ENCODE data around the gene PAX6.
A peak's percentile ranks its signal among the peaks of the same experiment; 100 is the strongest.

Gene PAX6

GRCh38 chr11:31810779-31811647 is at the start of gene PAX6:
Gene PAX6, minus strand, starts transcription at chr11:31811322. Its CDS starts 4,911 bp downstream, at chr11:31806411.
- peak in 1 of 3 donors; percentile 28 for DNase-seq (ENCODE audit: low read depth in 3 of 3)

- DNase-seq (ENCODE audit: low read depth in 3 of 3): no peak
Measured at GRCh38 chr11:31860391-31860790, 49.3 kb upstream of the PAX6 start.

GRCh38 chr11:31856248-31856647 is 45.1 kb upstream of the PAX6 start:
- no peak for DNase-seq (ENCODE audit: low read depth in 3 of 3)

- no peak for DNase-seq (ENCODE audit: low read depth in 3 of 3)
Measured at GRCh38 chr11:31855466-31855865, 44.3 kb upstream of the PAX6 start.

GRCh38 chr11:31850365-31850764 is 39.2 kb upstream of the PAX6 start:
- DNase-seq (ENCODE audit: low read depth in 3 of 3): no peak

- no peak for DNase-seq (ENCODE audit: low read depth in 3 of 3)
Measured at GRCh38 chr11:31847761-31848160, 36.6 kb upstream of the PAX6 start.

GRCh38 chr11:31845331-31845730 is 34.2 kb upstream of the PAX6 start:
- DNase-seq (ENCODE audit: low read depth in 3 of 3): no peak

- DNase-seq (ENCODE audit: low read depth in 3 of 3): no peak
Measured at GRCh38 chr11:31844351-31844750, 33.2 kb upstream of the PAX6 start.

GRCh38 chr11:31841435-31841834 is 30.3 kb upstream of the PAX6 start:
- no peak for DNase-seq (ENCODE audit: low read depth in 3 of 3)

- DNase-seq (ENCODE audit: low read depth in 3 of 3): no peak
Measured at GRCh38 chr11:31834237-31834636, 23.1 kb upstream of the PAX6 start.

- DNase-seq (ENCODE audit: low read depth in 3 of 3): no peak
Measured at GRCh38 chr11:31830406-31830805, 19.3 kb upstream of the PAX6 start.

- DNase-seq (ENCODE audit: low read depth in 3 of 3): no peak
Measured at GRCh38 chr11:31828217-31828616, 17.1 kb upstream of the PAX6 start.

GRCh38 chr11:31827455-31828206 is 16.5 kb upstream of the PAX6 start:
- no peak for DNase-seq (ENCODE audit: low read depth in 3 of 3)

GRCh38 chr11:31826536-31827438 is 15.7 kb upstream of the PAX6 start:
- no peak for DNase-seq (ENCODE audit: low read depth in 3 of 3)

GRCh38 chr11:31825838-31826484 is 14.8 kb upstream of the PAX6 start:
- DNase-seq (ENCODE audit: low read depth in 3 of 3): no peak

- no peak for DNase-seq (ENCODE audit: low read depth in 3 of 3)
Measured at GRCh38 chr11:31824879-31825837, 14.0 kb upstream of the PAX6 start.

- DNase-seq (ENCODE audit: low read depth in 3 of 3): no peak
Measured at GRCh38 chr11:31824332-31824878, 13.3 kb upstream of the PAX6 start.

- no peak for DNase-seq (ENCODE audit: low read depth in 3 of 3)
Measured at GRCh38 chr11:31823644-31824331, 12.7 kb upstream of the PAX6 start.

- no peak for DNase-seq (ENCODE audit: low read depth in 3 of 3)
Measured at GRCh38 chr11:31822927-31823643, 12.0 kb upstream of the PAX6 start.
